ENCODE results near the gene RAP1GAP2.

- no peak for TF ChIP-seq POLR2A (IDR thresholded peaks at IDR 0.05; ENCODE audit: low read depth)
- TF ChIP-seq, protein P1, sequence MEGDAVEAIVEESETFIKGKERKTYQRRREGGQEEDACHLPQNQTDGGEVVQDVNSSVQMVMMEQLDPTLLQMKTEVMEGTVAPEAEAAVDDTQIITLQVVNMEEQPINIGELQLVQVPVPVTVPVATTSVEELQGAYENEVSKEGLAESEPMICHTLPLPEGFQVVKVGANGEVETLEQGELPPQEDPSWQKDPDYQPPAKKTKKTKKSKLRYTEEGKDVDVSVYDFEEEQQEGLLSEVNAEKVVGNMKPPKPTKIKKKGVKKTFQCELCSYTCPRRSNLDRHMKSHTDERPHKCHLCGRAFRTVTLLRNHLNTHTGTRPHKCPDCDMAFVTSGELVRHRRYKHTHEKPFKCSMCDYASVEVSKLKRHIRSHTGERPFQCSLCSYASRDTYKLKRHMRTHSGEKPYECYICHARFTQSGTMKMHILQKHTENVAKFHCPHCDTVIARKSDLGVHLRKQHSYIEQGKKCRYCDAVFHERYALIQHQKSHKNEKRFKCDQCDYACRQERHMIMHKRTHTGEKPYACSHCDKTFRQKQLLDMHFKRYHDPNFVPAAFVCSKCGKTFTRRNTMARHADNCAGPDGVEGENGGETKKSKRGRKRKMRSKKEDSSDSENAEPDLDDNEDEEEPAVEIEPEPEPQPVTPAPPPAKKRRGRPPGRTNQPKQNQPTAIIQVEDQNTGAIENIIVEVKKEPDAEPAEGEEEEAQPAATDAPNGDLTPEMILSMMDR (IDR thresholded peaks at IDR 0.05): no peak
- no peak for TF ChIP-seq POLR2AphosphoS5 (IDR thresholded peaks at IDR 0.05)
These were observed 58.2 kb downstream of the RAP1GAP2 start for GRCh38 chr17:2854143-2855055.

Data from esophagus muscularis mucosa (tissue), 3 donors.